ENCODE data around the gene NDUFB10.

DNA sequence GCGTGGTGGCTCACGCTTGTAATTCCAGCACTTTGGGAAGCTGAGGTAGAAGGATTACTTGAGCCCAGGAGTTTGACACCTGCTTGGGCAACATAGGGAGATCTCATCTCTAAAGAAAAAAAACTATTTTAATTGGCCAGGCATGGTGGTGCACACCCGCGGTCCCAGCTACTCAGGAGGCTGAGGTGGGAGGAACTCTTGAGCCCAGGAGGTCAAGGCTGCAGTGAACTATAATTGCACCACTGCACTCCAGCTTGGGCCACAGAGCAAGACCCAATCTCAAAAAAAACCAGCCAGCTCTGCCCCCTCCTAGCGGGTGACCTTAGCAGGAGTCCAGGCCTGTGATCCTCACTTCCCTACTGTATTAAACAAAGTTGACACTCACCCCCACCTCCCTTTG is 35.2 kb upstream of the NDUFB10 start:
- TF ChIP-seq, protein P1, sequence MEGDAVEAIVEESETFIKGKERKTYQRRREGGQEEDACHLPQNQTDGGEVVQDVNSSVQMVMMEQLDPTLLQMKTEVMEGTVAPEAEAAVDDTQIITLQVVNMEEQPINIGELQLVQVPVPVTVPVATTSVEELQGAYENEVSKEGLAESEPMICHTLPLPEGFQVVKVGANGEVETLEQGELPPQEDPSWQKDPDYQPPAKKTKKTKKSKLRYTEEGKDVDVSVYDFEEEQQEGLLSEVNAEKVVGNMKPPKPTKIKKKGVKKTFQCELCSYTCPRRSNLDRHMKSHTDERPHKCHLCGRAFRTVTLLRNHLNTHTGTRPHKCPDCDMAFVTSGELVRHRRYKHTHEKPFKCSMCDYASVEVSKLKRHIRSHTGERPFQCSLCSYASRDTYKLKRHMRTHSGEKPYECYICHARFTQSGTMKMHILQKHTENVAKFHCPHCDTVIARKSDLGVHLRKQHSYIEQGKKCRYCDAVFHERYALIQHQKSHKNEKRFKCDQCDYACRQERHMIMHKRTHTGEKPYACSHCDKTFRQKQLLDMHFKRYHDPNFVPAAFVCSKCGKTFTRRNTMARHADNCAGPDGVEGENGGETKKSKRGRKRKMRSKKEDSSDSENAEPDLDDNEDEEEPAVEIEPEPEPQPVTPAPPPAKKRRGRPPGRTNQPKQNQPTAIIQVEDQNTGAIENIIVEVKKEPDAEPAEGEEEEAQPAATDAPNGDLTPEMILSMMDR (IDR thresholded peaks at IDR 0.05): no peak
- no peak for TF ChIP-seq POLR2AphosphoS5 (IDR thresholded peaks at IDR 0.05)
